GM19193 (cell line): ENCODE results near the gene CSRNP3.

Source experiments
- POLR2A ChIP-seq: IDR thresholded peaks from 4 replicates; pipeline ENCODE4 v1.6.1; 2011; ENCODE audit not compliant: insufficient read depth, insufficient read length; ENCODE audit errors: extremely low read depth

The CSRNP3 gene

GRCh38 chr2:165655661-165656060, 186.2 kb downstream of the CSRNP3 start:
- TF ChIP-seq POLR2A, result no peak

- no peak for TF ChIP-seq POLR2A
These were observed 190.9 kb downstream of the CSRNP3 start for GRCh38 chr2:165660361-165660760.

- no peak for TF ChIP-seq POLR2A
These were observed 193.2 kb downstream of the CSRNP3 start for GRCh38 chr2:165662720-165663119.

- TF ChIP-seq POLR2A, result no peak
These were observed 196.1 kb downstream of the CSRNP3 start for GRCh38 chr2:165665614-165666013.

- TF ChIP-seq POLR2A, result no peak
These were observed 197.1 kb downstream of the CSRNP3 start for GRCh38 chr2:165666605-165667004.

- TF ChIP-seq POLR2A, result no peak
These were observed 197.9 kb downstream of the CSRNP3 start for GRCh38 chr2:165667375-165667774.

GRCh38 chr2:165674780-165675179, 205.3 kb downstream of the CSRNP3 start:
- TF ChIP-seq POLR2A, result no peak

GRCh38 chr2:165675551-165675968, 206.1 kb downstream of the CSRNP3 start:
- no peak for TF ChIP-seq POLR2A

- TF ChIP-seq POLR2A, result no peak
These were observed 209.4 kb downstream of the CSRNP3 start for GRCh38 chr2:165678882-165679281.

GRCh38 chr2:165679621-165680020, 210.1 kb downstream of the CSRNP3 start:
- no peak for TF ChIP-seq POLR2A

- TF ChIP-seq POLR2A, result no peak
These were observed 212.3 kb downstream of the CSRNP3 start for GRCh38 chr2:165681841-165682240.

- no peak for TF ChIP-seq POLR2A
These were observed 213.0 kb downstream of the CSRNP3 start for GRCh38 chr2:165682546-165682945.

GRCh38 chr2:165686800-165687199, 217.3 kb downstream of the CSRNP3 start:
- no peak for TF ChIP-seq POLR2A

GRCh38 chr2:165687426-165688002, 218.0 kb downstream of the CSRNP3 start:
- TF ChIP-seq POLR2A, result no peak

GRCh38 chr2:165691615-165692014, 222.1 kb downstream of the CSRNP3 start:
- TF ChIP-seq POLR2A, result no peak

- TF ChIP-seq POLR2A, result no peak
These were observed 223.4 kb downstream of the CSRNP3 start for GRCh38 chr2:165692906-165693305.

- TF ChIP-seq POLR2A, result no peak
These were observed 224.3 kb downstream of the CSRNP3 start for GRCh38 chr2:165693838-165694237.
